Bronchial smooth muscle cell (primary cell): Measurements from ENCODE around the gene SMIM12. TPM values are rescaled to one million over a fixed set of nuclear protein-coding genes. Genes with fewer than 3 reads are reported as not detected.

Source experiments
- total RNA-seq: library from RNA; depleted of rRNA; stranded (reverse); fragments of >200 nt; gene quantifications from 2 replicates; pipeline ENCODE4 v1.2.1, GENCODE V29; 2014

The SMIM12 gene, protein sequence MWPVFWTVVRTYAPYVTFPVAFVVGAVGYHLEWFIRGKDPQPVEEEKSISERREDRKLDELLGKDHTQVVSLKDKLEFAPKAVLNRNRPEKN
- total RNA-seq: 13.7 and 15.4 TPM in 2 replicates

DNA sequence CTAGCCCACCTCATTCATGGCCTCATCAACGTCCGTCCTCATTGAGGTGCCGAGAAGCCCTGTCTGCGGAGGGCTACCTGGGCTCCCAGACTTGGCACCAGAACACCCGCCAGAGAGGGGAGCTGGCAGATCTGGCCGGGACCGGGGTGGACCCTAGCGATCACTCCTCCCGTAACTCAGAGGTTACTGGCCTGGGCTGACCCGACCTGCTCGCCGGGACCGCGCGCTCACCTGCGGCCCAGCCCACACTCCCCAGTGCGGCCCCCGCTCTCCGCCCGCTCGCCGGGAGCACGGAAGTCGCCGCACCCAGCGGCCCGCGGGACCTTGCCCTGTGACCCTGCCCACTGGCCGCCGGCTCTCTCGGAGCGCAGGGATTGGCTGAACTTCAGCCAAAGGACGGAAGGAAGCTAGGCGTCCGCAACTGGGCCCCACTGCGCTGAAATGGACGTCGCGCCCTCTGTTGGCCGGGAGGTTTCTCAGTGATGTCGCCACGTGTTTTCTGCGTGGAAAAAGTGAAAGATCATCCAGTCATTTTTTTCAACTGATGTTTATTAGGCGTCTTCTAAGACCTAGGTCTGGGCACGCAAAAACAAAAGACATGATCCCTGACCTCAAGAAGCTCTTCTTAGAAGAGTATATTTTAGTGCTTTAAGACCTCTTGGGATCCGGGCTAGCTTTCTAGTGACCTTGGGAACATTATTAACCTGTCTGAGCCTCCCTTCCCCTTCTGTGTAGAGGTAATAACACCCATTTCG is at the start of gene SMIM12:
TSS of gene SMIM12 (minus strand) at position 304 of the 755 bp plus-strand sequence. CDS start 3,772 bp downstream, outside the sequence.

Other genes with a start within 250 kb of the SMIM12 start
- 0.16 and 0.34 TPM in 2 replicates for gene GJB5, start 104.7 kb downstream of the SMIM12 start, total RNA-seq
- gene GJB4, start 100.0 kb downstream of the SMIM12 start, total RNA-seq: not detected in 2 replicates
- gene GJB3, start 78.5 kb downstream of the SMIM12 start, total RNA-seq: 0.16 and 0.26 TPM in 2 replicates
- not detected in 2 replicates for gene GJA4, start 66.8 kb downstream of the SMIM12 start, total RNA-seq
- gene DLGAP3, start 69.9 kb upstream of the SMIM12 start, total RNA-seq: under 0.01 TPM in 1 of 2 replicates, not detected in the other
- gene TMEM35B, start 125.6 kb upstream of the SMIM12 start, total RNA-seq: 18.4 and 27.5 TPM in 2 replicates
- 8.1 and 14.0 TPM in 2 replicates for gene ZMYM6, start 172.2 kb upstream of the SMIM12 start, total RNA-seq
- 7.7 and 11.3 TPM in 2 replicates for gene ZMYM1, start 219.6 kb upstream of the SMIM12 start, total RNA-seq